Mammary epithelial cell (primary cell): ENCODE results near the gene ZNF92.

ENCODE experiments used
- EZH2 ChIP-seq: IDR thresholded peaks from 2 replicates; pipeline ENCODE4 v1.6.1; 2012; ENCODE audit warnings: low read length, inconsistent platforms, borderline replicate concordance
- TF ChIP-seq, protein P1 (sequence below), 2 donors: IDR thresholded peaks in 1 of 2; conservative IDR thresholded peaks in 1 of 2; 2 replicates each; pipeline ENCODE4 v1.5.1; 2011 to 2012; ENCODE audit warnings: inconsistent platforms in 2 of 2, low read length in 2 of 2, mild to moderate bottlenecking in 2 of 2, control low read depth in 1 of 2, low read depth in 1 of 2; ENCODE audit not compliant: insufficient read depth in 1 of 2; ENCODE audit errors: extremely low read depth in 1 of 2

DNA sequence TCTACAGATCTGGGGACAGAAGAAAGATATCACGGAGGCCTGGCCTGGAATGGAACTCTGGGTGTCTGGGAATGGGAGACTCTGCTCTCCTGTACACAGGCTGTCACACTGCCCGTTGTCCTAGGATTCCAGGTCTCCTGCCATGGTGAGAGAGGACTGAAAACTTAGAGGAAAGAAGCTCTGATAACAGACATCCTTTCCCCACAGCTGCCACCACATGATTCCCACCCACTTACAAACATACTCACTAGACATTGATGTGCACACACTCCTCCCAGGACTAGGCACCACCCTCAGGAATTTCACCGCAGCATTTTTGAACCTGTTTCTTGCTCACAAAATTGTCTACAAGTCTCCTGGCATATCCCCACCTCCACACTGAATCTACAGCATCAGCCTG is 5.7 kb downstream of the ZNF92 start:
- TF ChIP-seq, protein P1, sequence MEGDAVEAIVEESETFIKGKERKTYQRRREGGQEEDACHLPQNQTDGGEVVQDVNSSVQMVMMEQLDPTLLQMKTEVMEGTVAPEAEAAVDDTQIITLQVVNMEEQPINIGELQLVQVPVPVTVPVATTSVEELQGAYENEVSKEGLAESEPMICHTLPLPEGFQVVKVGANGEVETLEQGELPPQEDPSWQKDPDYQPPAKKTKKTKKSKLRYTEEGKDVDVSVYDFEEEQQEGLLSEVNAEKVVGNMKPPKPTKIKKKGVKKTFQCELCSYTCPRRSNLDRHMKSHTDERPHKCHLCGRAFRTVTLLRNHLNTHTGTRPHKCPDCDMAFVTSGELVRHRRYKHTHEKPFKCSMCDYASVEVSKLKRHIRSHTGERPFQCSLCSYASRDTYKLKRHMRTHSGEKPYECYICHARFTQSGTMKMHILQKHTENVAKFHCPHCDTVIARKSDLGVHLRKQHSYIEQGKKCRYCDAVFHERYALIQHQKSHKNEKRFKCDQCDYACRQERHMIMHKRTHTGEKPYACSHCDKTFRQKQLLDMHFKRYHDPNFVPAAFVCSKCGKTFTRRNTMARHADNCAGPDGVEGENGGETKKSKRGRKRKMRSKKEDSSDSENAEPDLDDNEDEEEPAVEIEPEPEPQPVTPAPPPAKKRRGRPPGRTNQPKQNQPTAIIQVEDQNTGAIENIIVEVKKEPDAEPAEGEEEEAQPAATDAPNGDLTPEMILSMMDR (conservative IDR thresholded peaks at IDR 0.05 in 1 of 2, IDR thresholded peaks at IDR 0.05 in 1 of 2; ENCODE audit: extremely low read depth in 1 of 2, insufficient read depth in 1 of 2, low read depth in 1 of 2, low read length in 2 of 2): no peak
- TF ChIP-seq EZH2: no peak
